GM21723 (cell line): ENCODE results near the gene PALMD.

Experiments used
- ATAC-seq: cut with Tn5 transposase; IDR thresholded peaks from one replicate; pipeline ENCODE4 v1.9.1; 2021; ENCODE audit warnings: mild to moderate bottlenecking, moderate library complexity; ENCODE audit not compliant: unreplicated experiment

The PALMD gene

GRCh38 chr1:99657213-99658030, 11.5 kb downstream of the PALMD start:
- no peak for ATAC-seq

- ATAC-seq = no peak
Observed at GRCh38 chr1:99658031-99658290, 12.0 kb downstream of the PALMD start.

- ATAC-seq = no peak
Observed at GRCh38 chr1:99659755-99660210, 13.9 kb downstream of the PALMD start.

- ATAC-seq = no peak
Observed at GRCh38 chr1:99660496-99660895, 14.6 kb downstream of the PALMD start.

- no peak for ATAC-seq
Observed at GRCh38 chr1:99661780-99662179, 15.9 kb downstream of the PALMD start.

- no peak for ATAC-seq
Observed at GRCh38 chr1:99662539-99663080, 16.7 kb downstream of the PALMD start.

- no peak for ATAC-seq
Observed at GRCh38 chr1:99663501-99663900, 17.6 kb downstream of the PALMD start.

GRCh38 chr1:99665212-99665611, 19.3 kb downstream of the PALMD start:
- ATAC-seq = no peak

- no peak for ATAC-seq
Observed at GRCh38 chr1:99669376-99669775, 23.5 kb downstream of the PALMD start.

GRCh38 chr1:99669821-99670220, 23.9 kb downstream of the PALMD start:
- no peak for ATAC-seq

- ATAC-seq = no peak
Observed at GRCh38 chr1:99670583-99670982, 24.7 kb downstream of the PALMD start.

GRCh38 chr1:99672038-99672437, 26.1 kb downstream of the PALMD start:
- no peak for ATAC-seq

- no peak for ATAC-seq
Observed at GRCh38 chr1:99672530-99673213, 26.8 kb downstream of the PALMD start.

- no peak for ATAC-seq
Observed at GRCh38 chr1:99673315-99673714, 27.4 kb downstream of the PALMD start.

GRCh38 chr1:99674115-99675064, 28.5 kb downstream of the PALMD start:
- no peak for ATAC-seq

- ATAC-seq = no peak
Observed at GRCh38 chr1:99675292-99675691, 29.4 kb downstream of the PALMD start.

- no peak for ATAC-seq
Observed at GRCh38 chr1:99675994-99676393, 30.1 kb downstream of the PALMD start.

- no peak for ATAC-seq
Observed at GRCh38 chr1:99676876-99677275, 31.0 kb downstream of the PALMD start.

- ATAC-seq = no peak
Observed at GRCh38 chr1:99677416-99677815, 31.5 kb downstream of the PALMD start.

GRCh38 chr1:99680270-99680669, 34.4 kb downstream of the PALMD start:
- no peak for ATAC-seq

- ATAC-seq = no peak
Observed at GRCh38 chr1:99681583-99681982, 35.7 kb downstream of the PALMD start.
